HepG2 (cell line): ENCODE results near the gene PIEZO1. TPM values are rescaled to one million over a fixed set of nuclear protein-coding genes. Genes with fewer than 3 reads are reported as not detected.

Experiments used
- ATRX ChIP-seq: sonication (generic); formaldehyde crosslinking; IDR thresholded peaks from 2 replicates; pipeline ENCODE4 v1.4.0; 2020; ENCODE audit warnings: missing genetic modification reagents, borderline replicate concordance
- ESRRA ChIP-seq: sonication (generic); formaldehyde crosslinking; IDR thresholded peaks from 2 replicates; pipeline ENCODE4 v1.5.1; 2020; ENCODE audit warnings: mild to moderate bottlenecking, low read depth, missing genetic modification reagents
- MEIS1 ChIP-seq: sonication (generic); formaldehyde crosslinking; IDR thresholded peaks from 2 replicates; pipeline ENCODE4 v1.9.0; 2021; ENCODE audit warnings: mild to moderate bottlenecking, missing genetic modification reagents, moderate library complexity, borderline replicate concordance
- NCOA2 ChIP-seq: sonication (generic); formaldehyde crosslinking; IDR thresholded peaks from 2 replicates; pipeline ENCODE4 v1.8.0; 2022; ENCODE audit warnings: inconsistent platforms
- NFATC3 ChIP-seq: sonication (generic); formaldehyde crosslinking; IDR thresholded peaks from 2 replicates; pipeline ENCODE4 v1.5.1; 2020; ENCODE audit warnings: mild to moderate bottlenecking, missing genetic modification reagents
- PHF21A ChIP-seq: sonication (generic); formaldehyde crosslinking; IDR thresholded peaks from 2 replicates; pipeline ENCODE4 v1.5.0; 2020; ENCODE audit warnings: mild to moderate bottlenecking, missing genetic modification reagents
- POLR2AphosphoS5 ChIP-seq: IDR thresholded peaks from 2 replicates; pipeline ENCODE4 v1.6.1; 2012; ENCODE audit warnings: low read depth, low read length
- ZNF292 ChIP-seq: sonication (generic); formaldehyde crosslinking; IDR thresholded peaks from 2 replicates; pipeline ENCODE4 v1.8.1; 2022; ENCODE audit warnings: mild to moderate bottlenecking, low read depth, missing genetic modification reagents, borderline replicate concordance
- ZNF557 ChIP-seq: sonication (generic); formaldehyde crosslinking; IDR thresholded peaks from 2 replicates; pipeline ENCODE4 v1.4.0; 2020; ENCODE audit warnings: missing genetic modification reagents
- ZSCAN31 ChIP-seq: sonication (generic); formaldehyde crosslinking; IDR thresholded peaks from 2 replicates; pipeline ENCODE4 v1.5.0; 2020; ENCODE audit warnings: low read depth, mild to moderate bottlenecking, missing genetic modification reagents
- polyA plus RNA-seq, 8 experiments: library from polyadenylated mRNA; depleted of rRNA in 3 of 8; stranded (reverse) in 7 of 8; unstranded in 1 of 8; fragments of >200 nt; fragmentation: Illumina TruSeq in 4 of 8; extraction: Trizol in 4 of 8; gene quantifications; 2 replicates each; pipeline versions ENCODE4 v1.2.1 to v1.2.3, GENCODE V29; 2011 to 2016; ENCODE audit warnings: low read depth in 4 of 8, missing spikeins in 1 of 8, mixed read lengths in 1 of 8; ENCODE audit not compliant: insufficient read depth in 1 of 8
- total RNA-seq, 5 experiments: library from RNA; depleted of rRNA; stranded (reverse); fragments of >200 nt; fragmentation: Illumina TruSeq; extraction: Trizol; gene quantifications; 2 replicates each; pipeline ENCODE4 v1.2.3, GENCODE V29; 2016; ENCODE audit warnings: low read depth in 1 of 5
- TF ChIP-seq, protein P1 (sequence below): sonication (generic); formaldehyde crosslinking; IDR thresholded peaks from 2 replicates; pipeline ENCODE4 v1.4.0; 2020; ENCODE audit warnings: mild to moderate bottlenecking, missing genetic modification reagents
- TF ChIP-seq, protein P2 (sequence below): sonication (generic); formaldehyde crosslinking; IDR thresholded peaks from 2 replicates; pipeline ENCODE4 v1.4.0; 2020; ENCODE audit warnings: missing genetic modification reagents, mild to moderate bottlenecking, borderline replicate concordance
- TF ChIP-seq, protein P3 (sequence below): sonication (generic); formaldehyde crosslinking; IDR thresholded peaks from 2 replicates; pipeline ENCODE4 v1.4.0; 2020; ENCODE audit warnings: missing genetic modification reagents
- TF ChIP-seq, protein P4 (sequence below): IDR thresholded peaks from 2 replicates; pipeline ENCODE4 v1.6.1; 2012; ENCODE audit warnings: low read depth, low read length, improper control_type of control experiment

The PIEZO1 gene
- total and polyA plus RNA-seq, 2 of the 13 experiments (the other 11 are each of a cell fraction or from before 2014, with no cell fraction given), result 67.9 to 85.0 TPM

DNA sequence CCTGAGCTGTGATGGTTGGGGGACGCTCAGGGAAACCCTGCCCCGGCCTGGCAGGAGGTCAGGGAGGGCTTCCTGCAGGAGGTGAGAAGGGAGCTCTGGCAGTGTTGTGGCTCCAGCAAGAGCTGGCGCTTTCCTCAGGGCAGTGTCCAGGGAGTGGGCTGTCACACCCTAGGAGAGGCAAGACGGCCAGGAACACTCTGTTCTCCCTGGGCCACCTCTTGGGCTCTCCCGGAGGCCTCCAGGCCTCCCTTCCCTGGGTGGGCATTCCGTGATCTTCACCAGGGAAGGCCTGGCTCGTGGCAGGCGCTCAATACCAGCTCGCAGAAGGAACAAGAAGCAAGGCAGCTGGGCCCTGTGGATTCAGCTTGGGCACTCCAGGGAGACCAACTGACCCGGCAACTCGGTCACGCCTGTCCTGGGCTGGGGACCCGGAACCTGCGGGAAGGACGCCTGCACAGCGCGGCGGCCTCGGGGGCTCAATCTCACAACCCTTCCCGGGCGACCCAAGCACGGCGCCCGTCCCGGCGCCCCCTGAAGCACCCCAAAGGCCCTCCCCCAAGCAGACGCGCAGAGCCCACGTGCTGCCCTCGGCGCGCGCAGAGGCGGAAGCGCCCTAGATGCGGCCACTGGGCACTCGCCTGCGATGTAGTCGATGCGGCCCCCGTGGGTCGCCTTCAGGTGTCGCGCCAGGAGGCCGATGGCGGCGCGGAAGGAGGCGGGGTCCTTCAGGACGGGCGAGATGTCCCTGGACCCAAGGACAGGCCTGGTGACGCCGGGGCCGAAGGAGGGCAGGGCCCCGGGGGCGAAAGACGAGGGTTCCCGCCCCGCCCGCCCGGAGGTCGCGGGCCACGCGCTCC is 26.1 kb upstream of the PIEZO1 start (continued):
- TF ChIP-seq, protein P1, sequence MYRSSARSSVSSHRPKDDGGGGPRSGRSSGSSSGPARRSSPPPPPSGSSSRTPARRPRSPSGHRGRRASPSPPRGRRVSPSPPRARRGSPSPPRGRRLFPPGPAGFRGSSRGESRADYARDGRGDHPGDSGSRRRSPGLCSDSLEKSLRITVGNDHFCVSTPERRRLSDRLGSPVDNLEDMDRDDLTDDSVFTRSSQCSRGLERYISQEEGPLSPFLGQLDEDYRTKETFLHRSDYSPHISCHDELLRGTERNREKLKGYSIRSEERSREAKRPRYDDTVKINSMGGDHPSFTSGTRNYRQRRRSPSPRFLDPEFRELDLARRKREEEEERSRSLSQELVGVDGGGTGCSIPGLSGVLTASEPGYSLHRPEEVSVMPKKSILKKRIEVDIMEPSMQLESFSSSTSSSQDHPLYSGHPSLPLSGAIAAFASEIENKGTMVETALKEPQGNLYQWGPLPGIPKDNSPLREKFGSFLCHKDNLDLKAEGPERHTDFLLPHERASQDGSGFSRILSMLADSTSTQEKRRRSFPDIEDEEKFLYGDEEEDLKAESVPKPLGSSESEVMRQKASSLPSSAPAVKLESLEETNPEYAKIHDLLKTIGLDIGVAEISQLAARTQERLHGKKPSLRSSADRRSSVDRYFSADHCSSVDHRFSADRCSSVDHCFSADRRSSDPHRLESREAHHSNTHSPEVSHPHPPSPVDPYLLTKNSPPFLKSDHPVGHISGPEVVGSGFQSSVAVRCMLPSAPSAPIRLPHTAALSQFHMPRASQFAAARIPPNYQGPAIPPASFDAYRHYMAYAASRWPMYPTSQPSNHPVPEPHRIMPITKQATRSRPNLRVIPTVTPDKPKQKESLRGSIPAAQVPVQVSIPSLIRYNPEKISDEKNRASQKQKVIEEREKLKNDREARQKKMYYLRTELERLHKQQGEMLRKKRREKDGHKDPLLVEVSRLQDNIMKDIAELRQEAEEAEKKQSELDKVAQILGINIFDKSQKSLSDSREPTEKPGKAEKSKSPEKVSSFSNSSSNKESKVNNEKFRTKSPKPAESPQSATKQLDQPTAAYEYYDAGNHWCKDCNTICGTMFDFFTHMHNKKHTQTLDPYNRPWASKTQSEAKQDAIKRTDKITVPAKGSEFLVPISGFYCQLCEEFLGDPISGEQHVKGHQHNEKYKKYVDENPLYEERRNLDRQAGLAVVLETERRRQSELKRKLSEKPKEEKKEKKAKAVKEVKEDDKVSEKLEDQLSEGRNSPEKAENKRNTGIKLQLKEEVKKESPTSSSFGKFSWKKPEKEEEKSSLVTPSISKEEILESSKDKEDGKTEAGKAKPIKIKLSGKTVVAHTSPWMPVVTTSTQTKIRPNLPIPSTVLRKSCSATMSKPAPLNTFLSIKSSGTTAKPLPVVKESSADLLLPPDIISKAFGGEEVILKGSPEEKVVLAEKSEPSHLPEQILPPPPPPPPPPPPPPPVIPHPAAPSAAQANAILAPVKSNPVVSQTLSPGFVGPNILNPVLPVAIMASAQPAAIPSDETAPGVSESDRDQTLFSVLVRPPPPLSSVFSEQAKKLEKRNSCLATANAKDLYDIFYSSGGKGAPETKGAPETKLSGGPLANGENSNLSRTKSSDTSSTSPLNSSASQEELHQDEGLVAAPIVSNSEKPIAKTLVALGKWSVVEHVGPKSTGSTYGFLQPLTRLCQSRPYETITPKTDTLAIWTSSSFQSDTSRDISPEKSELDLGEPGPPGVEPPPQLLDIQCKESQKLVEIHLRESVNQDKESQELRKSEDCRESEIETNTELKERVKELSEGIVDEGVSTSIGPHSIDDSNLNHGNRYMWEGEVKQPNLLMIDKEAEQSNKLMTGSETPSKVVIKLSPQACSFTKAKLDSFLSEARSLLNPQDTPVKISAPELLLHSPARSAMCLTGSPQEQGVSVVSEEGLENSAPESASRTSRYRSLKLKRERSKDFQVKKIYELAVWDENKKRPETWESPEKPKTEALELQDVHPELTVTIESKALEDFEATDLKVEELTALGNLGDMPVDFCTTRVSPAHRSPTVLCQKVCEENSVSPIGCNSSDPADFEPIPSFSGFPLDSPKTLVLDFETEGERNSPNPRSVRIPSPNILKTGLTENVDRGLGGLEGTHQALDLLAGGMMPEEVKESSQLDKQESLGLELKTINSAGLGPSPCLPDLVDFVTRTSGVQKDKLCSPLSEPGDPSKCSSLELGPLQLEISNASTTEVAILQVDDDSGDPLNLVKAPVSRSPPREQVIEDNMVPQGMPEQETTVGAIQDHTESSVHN (CRISPR knock-in tag), result peak; percentile 56; the same call in 1 of the 2 replicates
- TF ChIP-seq NCOA2 (CRISPR knock-in tag) (no peak; the same call in none of the 2 replicates), ESRRA (CRISPR knock-in tag) (peak; percentile 11; the same call in 1 of the 2 replicates), ZNF292 (CRISPR knock-in tag) (no peak), ATRX (CRISPR knock-in tag) (no peak), POLR2AphosphoS5 (0 out of 2 replicates have a peak, but pooled peaks have one; percentile 50), MEIS1 (CRISPR knock-in tag) (no peak; the same call in 1 of the 2 replicates), NFATC3 (peak; percentile 26; the same call in 1 of the 2 replicates), PHF21A (CRISPR knock-in tag) (no peak), ZNF557 (peak; percentile 70; the same call in 1 of the 2 replicates), ZSCAN31 (no peak)
- TF ChIP-seq, protein P2, sequence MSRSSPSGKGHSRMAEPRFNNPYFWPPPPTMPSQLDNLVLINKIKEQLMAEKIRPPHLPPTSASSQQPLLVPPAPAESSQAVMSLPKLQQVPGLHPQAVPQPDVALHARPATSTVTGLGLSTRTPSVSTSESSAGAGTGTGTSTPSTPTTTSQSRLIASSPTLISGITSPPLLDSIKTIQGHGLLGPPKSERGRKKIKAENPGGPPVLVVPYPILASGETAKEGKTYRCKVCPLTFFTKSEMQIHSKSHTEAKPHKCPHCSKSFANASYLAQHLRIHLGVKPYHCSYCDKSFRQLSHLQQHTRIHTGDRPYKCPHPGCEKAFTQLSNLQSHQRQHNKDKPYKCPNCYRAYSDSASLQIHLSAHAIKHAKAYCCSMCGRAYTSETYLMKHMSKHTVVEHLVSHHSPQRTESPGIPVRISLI (CRISPR knock-in tag), result no peak
- TF ChIP-seq, protein P3, sequence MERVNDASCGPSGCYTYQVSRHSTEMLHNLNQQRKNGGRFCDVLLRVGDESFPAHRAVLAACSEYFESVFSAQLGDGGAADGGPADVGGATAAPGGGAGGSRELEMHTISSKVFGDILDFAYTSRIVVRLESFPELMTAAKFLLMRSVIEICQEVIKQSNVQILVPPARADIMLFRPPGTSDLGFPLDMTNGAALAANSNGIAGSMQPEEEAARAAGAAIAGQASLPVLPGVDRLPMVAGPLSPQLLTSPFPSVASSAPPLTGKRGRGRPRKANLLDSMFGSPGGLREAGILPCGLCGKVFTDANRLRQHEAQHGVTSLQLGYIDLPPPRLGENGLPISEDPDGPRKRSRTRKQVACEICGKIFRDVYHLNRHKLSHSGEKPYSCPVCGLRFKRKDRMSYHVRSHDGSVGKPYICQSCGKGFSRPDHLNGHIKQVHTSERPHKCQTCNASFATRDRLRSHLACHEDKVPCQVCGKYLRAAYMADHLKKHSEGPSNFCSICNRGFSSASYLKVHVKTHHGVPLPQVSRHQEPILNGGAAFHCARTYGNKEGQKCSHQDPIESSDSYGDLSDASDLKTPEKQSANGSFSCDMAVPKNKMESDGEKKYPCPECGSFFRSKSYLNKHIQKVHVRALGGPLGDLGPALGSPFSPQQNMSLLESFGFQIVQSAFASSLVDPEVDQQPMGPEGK (CRISPR knock-in tag), result peak; percentile 68
- TF ChIP-seq, protein P4, sequence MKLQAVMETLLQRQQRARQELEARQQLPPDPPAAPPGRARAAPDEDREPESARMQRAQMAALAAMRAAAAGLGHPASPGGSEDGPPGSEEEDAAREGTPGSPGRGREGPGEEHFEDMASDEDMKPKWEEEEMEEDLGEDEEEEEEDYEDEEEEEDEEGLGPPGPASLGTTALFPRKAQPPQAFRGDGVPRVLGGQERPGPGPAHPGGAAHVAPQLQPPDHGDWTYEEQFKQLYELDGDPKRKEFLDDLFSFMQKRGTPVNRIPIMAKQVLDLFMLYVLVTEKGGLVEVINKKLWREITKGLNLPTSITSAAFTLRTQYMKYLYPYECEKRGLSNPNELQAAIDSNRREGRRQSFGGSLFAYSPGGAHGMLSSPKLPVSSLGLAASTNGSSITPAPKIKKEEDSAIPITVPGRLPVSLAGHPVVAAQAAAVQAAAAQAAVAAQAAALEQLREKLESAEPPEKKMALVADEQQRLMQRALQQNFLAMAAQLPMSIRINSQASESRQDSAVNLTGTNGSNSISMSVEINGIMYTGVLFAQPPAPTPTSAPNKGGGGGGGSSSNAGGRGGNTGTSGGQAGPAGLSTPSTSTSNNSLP, result no peak
